Measurements from ENCODE around the gene WTIP. TPM values are rescaled to one million over a fixed set of nuclear protein-coding genes. Genes with fewer than 3 reads are reported as not detected.

WTIP gene
- total and polyA plus RNA-seq, 2 of the 4 experiments (the other 2 are of a cell fraction) = 30.3 to 48.9 TPM

DNA sequence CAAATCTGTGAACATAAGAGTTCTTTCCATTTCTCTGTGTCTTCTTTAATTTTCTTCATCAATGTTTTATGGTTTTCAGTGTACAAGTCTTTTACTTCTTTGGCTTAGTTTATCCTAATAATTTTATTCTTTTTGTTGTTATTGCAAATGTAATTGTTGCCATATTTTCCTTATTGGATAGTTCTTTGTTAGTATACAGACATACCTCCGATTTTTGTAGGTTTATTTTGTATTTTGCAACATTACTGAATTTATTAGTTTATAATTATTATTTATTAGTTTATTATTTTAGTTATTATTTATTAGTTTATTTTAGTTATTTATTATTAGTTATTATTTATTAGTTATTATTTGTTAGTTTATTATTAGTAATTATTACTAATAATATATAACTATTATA, 43.4 kb downstream of the WTIP start:
- intact Hi-C loops (cut with micrococcal nuclease) (no loop called here), dilution Hi-C loops (cut with HindIII; ENCODE audit: low sequenced_read_pairs, unreplicated experiment) (no loop called here), in situ Hi-C loops (cut with MboI; ENCODE audit: low sequenced_read_pairs) (no loop called here)
- Histone ChIP-seq H3K9ac (ENCODE audit: low read depth, low read length) (no peak overlapping the region), H3K79me1 (ENCODE audit: low read depth in 1 of 2, low read length in 2 of 2) (no peaks in the 10 kb centered on the region), H3K27me3 (ENCODE audit: control insufficient read depth, insufficient read depth, low read length) (peaks cover 2% of the 10 kb centered on the region; the same call in 1 of the 2 replicates), H3K18ac (ENCODE audit: low read depth, low read length) (no peak overlapping the region), H2AK9ac (replicated peaks; ENCODE audit: low read depth, low read length, poor library complexity) (no peak overlapping the region), H3K9me3 (ENCODE audit: control insufficient read depth, insufficient read depth, low read length) (no peaks in the 10 kb centered on the region), H3K4ac (ENCODE audit: low read depth, low read length) (no peak overlapping the region), H3K27ac (ENCODE audit: insufficient read depth, low read length) (no peak overlapping the region), H2BK20ac (ENCODE audit: low read depth, low read length) (no peak overlapping the region), H4K8ac (ENCODE audit: low read depth in 2 of 2, low read length in 2 of 2) (no peak overlapping the region), H4K91ac (ENCODE audit: insufficient read depth, low read depth, low read length) (no peak overlapping the region), H4K20me1 (ENCODE audit: insufficient read depth, low read length) (no peaks in the 10 kb centered on the region), H4K5ac (ENCODE audit: low read depth, low read length) (no peak overlapping the region), H2AFZ (replicated peaks; ENCODE audit: low read length, poor library complexity) (no peak overlapping the region), H3K23ac (ENCODE audit: low read depth, low read length) (no peak overlapping the region), H2BK120ac (ENCODE audit: low read depth, low read length) (no peak overlapping the region), H3K4me2 (ENCODE audit: low read depth, low read length) (no peak overlapping the region), H3K36me3 (ENCODE audit: control insufficient read depth, insufficient read depth, low read length) (no peaks in the 10 kb centered on the region), H3K14ac (replicated peaks; ENCODE audit: low read depth, low read length) (no peak overlapping the region), H2BK15ac (ENCODE audit: low read depth, low read length) (no peak overlapping the region), H2BK5ac (ENCODE audit: low read depth, low read length, poor library complexity, severe bottlenecking) (no peak overlapping the region), H3K56ac (ENCODE audit: extremely low read depth, insufficient read depth, low read length) (no peak overlapping the region), H2AK5ac (ENCODE audit: low read depth, low read length) (no peak overlapping the region), H3K4me3 (ENCODE audit: insufficient read depth, low read depth, low read length) (no peak overlapping the region), H3K9me1 (ENCODE audit: insufficient read depth, low read length) (no peaks in the 10 kb centered on the region), H3K4me1 (ENCODE audit: control insufficient read depth, insufficient read depth, low read length) (no peaks in the 10 kb centered on the region)
- ATAC-seq (ENCODE audit: low read depth) = no peak
- TF ChIP-seq BHLHE40 (IDR thresholded peaks at IDR 0.05; ENCODE audit: low read depth, low read length) (no peak), POLR2A (IDR thresholded peaks at IDR 0.05; ENCODE audit: low read depth, low read length) (no peak), USF2 (IDR thresholded peaks at IDR 0.05; ENCODE audit: low read depth, low read length) (no peak), RCOR1 (IDR thresholded peaks at IDR 0.05; ENCODE audit: insufficient replicate concordance, low read length) (no peak)
- no CpG with 5 or more reads among the region's 1 CpG for WGBS, 2 experiments (ENCODE audit: extremely low coverage in 2 of 2, insufficient read length in 1 of 2)
- ChIA-PET POLR2A (ENCODE audit: unreplicated experiment) (no interaction called here), CTCF (no interaction called here)
- BruUV-seq (replicated peaks) = no TSS peak
- DNase-seq = no peak
